GM08714 (cell line): Measurements from ENCODE around the gene FADS1.

Source experiments
- H3K4me3 ChIP-seq: fragments of 200-500 bp; sonication (Bioruptor generic); 2 replicates; pipeline ENCODE4 v1.5.1; 2014; ENCODE audit warnings: mild to moderate bottlenecking, low read length, inconsistent platforms
- ZNF274 ChIP-seq: IDR thresholded peaks from 2 replicates; pipeline ENCODE4 v1.6.1; 2012; ENCODE audit warnings: mild to moderate bottlenecking, low read depth, low read length

FADS1 gene

DNA sequence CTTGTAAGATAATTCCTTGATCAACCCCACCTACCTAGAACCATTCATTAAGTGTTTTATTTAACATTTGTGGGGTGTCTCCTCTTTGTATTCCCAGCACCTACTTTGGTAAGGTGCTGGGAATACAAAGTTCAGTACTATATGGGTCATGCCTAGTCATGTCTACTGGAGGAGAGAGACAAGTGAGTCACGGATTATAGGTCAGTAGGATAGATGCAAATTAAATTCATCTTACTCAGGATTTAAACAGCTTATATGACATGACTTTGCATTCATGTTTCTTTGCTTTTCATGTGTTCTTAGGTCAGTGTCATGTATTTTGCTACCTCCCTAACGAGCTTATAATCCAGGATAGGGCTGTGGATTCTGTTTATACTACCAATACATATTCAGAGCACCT lies 3.4 kb upstream of the FADS1 start:
- no peak for TF ChIP-seq ZNF274
- H3K4me3 ChIP-seq: no peak overlapping the region

DNA sequence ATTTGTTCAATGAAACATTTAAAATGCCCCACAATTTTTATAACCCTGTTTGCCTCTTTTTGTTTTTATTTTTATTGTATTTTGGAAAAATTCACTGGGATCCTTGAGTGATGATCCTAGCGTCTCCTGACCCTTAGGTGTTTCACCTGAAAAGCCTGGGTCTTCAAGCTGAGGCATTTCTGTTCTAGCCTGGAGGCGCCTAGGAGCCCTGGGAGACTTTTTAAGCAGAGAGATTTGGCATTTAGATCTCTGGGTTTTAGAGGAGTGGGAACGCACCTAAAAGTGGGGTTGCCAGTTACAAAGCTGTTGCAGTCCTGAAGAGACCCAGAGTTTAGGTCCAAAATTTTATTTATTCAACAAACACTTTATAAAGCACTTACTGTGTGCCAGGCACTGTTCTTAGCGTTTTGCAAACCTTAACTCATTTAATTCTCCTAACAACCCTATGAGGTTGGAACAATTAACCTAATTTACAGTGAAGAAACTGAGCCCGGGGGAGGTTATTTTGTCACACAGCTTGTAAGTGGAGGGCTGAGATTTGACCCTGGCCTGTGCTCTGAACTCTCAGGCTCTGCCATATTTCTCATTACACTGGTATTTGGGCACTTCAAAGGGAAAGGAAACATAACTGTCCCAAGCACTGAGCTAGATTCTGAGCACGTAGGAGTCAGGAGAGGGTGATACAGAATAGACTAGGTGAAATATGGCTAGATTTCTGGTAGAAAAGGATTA lies 834 bp upstream of the FADS1 start:
- no peak for TF ChIP-seq ZNF274

DNA sequence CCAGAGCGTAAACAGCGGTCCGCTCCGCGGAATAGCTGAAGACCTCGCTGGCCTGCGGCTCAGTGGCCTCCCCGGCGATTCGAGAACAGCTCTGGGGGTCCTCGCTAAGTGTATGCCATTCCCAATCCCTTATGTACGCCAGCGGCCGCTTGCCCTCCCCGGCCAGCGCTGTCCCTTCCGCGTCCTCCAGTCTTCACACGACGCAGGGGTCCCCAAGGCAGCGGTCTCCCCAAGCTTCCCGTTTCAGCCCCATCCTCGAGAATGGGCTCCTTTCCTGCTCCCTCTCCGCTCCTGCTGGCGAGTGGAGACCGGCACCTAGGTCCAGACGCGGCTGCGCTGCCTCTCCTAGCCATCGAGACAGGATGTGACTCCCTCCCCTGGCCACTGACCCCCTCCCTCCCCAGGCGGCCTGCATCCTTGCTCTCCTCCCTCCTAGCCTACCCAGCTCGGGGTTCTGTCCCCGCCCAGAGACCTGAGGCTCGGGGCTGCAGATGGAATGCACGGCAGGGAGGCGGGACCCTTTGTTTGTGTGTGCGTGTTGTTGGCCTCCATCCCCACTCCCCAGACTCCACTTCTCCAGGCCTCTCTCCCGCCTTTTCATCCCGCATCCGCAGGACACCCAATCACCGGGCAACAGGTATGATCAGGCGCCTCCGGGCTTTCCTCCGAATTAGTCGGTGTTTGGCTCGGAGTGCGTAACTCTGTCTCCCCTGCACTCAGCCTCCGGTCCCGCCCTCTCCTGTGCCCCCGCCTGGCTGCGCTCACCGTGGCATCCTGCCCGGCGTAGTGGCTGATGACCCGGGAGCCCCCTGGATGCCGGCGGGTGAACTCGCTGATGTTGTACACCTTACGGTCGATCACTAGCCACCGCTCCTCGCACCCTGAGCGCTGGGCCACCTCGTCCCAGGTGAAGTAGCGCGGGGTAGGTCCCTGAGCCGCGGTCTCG lies 740 bp downstream of the FADS1 start:
- H3K4me3 ChIP-seq: peak overlapping the region; percentile 76
- TF ChIP-seq ZNF274: no peak

More for the DNA sequence above, 834 bp upstream of the FADS1 start:
- H3K4me3 ChIP-seq: peak overlapping the region; percentile 76; the same call in 1 of the 2 replicates

GRCh38 chr11:61814958-61815789 lies 1.6 kb downstream of the FADS1 start:
- peak overlapping the region; percentile 76 for H3K4me3 ChIP-seq
- TF ChIP-seq ZNF274: no peak

GRCh38 chr11:61814247-61814957 lies 2.4 kb downstream of the FADS1 start:
- peak overlapping the region; percentile 76; the same call in 1 of the 2 replicates for H3K4me3 ChIP-seq
- TF ChIP-seq ZNF274: no peak

GRCh38 chr11:61812736-61813411 lies 3.9 kb downstream of the FADS1 start:
- no peak for TF ChIP-seq ZNF274
- no peak overlapping the region for H3K4me3 ChIP-seq

- TF ChIP-seq ZNF274: no peak
- H3K4me3 ChIP-seq: no peak overlapping the region
Measured at GRCh38 chr11:61811831-61812230, 5.0 kb downstream of the FADS1 start.

DNA sequence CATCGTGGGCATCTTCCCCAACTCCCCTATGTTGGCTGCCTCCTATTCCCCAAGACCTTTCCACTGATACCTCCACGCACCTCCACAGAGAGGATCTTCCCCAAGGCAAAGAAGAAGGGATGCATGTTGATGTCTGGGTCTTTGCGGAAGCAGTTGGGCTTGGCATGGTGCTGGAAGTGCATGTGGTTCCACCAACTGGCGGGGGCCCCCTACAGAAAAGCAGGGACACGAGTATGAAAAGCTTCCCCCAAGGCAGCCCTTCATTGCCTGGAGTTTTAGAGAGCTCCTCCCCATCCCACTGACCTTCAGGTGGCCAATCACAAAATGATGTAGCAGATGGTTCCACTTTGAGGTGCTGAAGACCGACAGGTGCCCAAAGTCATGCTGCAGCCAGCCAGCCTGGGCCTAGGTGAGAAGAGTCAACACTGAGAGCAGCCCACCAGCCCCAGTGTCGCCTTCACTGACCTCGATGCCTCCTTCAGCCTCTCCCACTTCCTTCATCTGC lies 6.1 kb downstream of the FADS1 start:
- no peak overlapping the region for H3K4me3 ChIP-seq
- TF ChIP-seq ZNF274: no peak

DNA sequence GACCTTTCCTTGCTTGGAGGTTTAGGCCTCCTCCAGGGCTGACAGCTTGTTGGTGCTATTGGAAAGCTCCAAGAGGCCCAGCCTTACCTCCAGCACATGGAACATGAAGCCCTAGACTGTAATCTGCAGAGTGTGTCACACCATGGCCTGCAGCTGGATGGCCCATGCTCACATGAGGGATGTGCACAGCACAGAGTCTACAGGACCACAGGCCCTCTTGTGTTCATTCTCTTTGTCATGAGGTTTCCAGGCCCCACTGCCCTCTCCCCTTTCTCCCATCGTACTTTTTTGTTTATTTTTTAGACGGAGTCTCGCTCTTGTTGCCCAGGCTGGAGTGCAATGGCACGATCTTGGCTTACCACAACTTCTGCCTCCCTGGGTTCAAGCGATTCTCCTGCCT lies 10.0 kb downstream of the FADS1 start:
- no peak for TF ChIP-seq ZNF274
- no peak overlapping the region for H3K4me3 ChIP-seq

- H3K4me3 ChIP-seq: no peak overlapping the region
- TF ChIP-seq ZNF274: no peak
Measured at GRCh38 chr11:61805146-61805545, 11.7 kb downstream of the FADS1 start.

- H3K4me3 ChIP-seq: no peak overlapping the region
- no peak for TF ChIP-seq ZNF274
Measured at GRCh38 chr11:61803889-61804647, 12.7 kb downstream of the FADS1 start.

DNA sequence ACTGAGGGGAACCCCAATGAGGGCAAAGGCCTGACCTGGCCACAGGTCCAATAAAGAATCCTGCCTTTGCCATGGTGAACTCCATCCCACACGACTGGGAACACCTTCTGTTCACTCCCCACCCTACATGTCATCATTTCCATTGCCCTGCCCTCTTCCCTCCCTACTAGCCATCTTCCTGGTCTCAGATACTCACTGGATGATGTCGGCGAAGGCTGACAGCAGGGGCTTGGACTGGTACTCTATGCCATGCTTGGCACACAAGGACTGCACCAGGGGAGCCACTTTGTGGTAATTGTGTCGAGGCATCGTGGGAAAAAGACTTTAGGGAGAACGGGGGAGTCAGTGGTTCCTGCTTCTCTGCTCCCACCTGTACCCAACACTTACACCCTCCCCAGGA lies 14.2 kb downstream of the FADS1 start:
- TF ChIP-seq ZNF274: no peak

More for the DNA sequence above, 14.2 kb downstream of the FADS1 start:
- no peak overlapping the region for H3K4me3 ChIP-seq
